Non-pigmented ciliary epithelial cell (primary cell): ENCODE results near the gene PDZK1.
"Not testable (repeated sequence)": the region's sequence is repeated elsewhere in the genome, so short reads cannot be mapped to it uniquely, and the experiment has no call there.

Experiments
- DNase-seq: peaks from one replicate; pipeline ENCODE4 v3.0.0-alpha.2; 2010; ENCODE audit warnings: low read depth

Gene PDZK1

DNA sequence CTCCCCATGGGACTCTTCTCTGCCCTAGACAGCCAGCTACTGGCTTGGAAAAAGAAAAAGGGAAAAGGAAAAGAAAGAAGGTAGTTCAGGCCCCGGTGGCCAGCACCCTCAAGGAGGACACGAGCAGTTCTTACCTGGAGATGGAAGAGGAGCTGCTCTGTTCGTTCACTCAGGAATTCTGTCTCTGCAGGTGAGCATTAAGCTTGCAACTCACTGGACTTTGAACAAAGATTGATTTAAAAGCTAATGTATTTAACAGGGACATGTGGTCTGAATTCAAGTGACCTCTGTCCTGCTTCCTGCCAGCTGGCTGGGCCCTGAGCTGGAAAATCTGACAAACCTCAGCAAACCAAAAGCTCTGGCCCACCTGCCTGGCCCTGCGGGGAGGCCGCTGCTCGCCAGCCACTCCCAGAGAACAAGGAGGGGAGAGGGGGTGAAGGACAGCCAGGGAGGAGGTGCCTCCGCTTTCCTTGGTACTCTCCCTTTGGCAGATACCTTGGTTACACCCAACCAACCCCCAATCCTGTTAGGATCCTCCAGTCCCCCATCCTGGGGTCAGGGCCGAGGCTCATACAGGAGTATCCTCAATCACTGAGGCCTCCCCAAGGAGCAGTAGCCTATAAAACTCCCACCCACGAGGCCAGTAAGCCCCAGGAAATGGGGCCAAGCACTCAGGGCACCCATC is at the start of gene PDZK1:
Gene PDZK1, minus strand, starts transcription at position 186 of the 685 bp plus-strand sequence. CDS start 19,347 bp downstream, outside the sequence.
- DNase-seq = no peak

DNA sequence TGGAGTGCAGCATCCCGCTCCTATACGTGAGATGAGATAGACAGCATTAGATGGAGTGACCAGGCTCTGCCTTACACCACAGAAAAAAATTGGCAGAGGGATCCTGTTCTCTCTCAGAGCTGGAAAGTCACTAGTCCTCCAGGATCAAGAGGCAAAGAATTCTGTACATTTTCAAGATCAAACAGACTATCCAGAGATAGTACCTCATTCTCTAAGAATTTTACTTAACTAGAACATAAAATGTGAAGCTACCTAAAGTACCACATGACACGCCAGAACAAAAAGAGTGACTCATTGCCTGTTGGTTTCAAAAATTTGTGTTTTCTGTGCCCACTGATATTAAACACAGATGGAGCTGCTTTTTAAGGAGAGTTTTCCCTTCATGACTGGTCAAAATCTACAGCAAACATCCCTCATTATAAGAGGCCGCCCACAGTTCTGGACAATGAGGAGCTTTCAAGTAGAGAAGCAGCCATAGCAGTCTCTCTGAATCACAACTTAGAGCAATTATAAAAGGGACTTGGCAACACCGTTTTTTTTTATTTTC is 44.4 kb upstream of the PDZK1 start:
- peak; percentile 78 for DNase-seq

DNA sequence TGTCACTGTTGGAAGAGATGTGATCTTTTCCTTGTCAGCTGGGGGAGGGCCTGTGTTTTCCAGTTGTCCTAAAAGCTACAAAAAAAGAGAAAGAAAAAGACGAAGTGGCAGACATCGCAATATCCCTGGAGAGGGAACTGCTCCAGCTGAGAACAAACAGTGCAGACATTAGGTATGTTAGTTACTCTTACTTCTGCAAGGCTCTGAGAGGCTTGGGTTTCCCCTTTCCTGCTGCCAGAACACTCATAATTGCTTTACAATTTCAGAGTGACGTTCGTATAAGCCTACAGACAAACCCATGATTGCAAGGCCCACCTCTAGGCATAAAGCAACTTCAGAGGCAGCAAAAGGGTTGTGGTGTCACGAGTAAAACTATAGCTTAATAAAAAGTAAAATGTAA is 43.3 kb upstream of the PDZK1 start:
- DNase-seq = peak; percentile 8

DNA sequence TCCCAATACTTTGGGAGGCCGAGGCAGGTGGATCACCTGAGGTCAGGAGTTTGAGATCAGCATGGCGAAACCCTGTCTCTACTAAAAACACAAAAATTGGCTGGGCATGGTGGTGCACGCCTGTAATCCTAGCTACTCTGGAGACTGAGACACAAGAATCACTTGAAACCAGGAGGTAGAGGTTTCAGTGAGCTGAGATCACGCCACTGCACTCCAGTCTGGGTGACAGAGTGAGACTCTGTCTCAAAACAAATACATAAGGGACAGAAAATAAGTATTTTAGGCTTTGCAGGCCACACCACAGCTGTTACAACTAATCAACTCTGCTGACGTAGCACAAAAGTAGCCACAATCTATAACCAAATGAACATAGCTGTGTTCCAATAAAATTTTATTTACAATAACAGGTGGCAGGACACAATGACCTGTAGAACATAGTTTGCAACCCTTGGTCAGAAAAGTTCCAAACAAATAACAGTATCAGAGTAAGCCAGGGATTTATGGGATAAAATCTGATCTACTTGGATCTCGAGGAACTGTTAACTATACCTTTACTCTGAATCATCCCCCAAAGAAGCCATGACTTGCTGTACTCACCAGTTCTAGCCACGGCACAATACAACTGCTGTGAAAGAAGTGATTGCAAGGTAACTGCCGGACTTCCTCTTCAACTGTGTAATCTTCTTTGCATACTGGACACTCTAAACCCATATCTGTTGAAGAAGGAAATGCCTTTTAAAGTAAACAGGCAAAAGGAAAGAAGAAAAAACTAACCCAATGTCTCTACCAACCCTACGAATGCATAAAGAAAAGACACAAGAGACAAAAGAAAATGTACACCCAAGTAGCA is 40.5 kb upstream of the PDZK1 start:
- no peak for DNase-seq

DNA sequence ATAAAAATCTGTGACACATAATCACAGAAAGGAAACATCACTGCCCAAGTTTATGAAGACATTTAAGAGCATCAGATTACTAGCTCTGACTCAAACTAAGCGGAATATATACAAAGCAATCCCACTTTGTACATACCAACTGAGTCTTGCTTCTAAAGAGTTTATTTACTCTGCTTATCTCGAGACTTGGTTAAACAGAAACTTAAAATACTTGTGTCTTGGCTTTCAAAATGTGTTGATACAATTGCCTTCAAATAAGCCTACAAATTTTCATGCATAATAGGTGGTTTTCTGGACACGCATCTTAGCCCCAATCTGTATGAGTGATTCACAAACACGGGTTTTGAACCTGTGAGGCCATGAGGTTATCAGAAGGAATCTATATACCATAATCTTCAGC is 33.1 kb upstream of the PDZK1 start:
- peak; percentile 78 for DNase-seq

DNA sequence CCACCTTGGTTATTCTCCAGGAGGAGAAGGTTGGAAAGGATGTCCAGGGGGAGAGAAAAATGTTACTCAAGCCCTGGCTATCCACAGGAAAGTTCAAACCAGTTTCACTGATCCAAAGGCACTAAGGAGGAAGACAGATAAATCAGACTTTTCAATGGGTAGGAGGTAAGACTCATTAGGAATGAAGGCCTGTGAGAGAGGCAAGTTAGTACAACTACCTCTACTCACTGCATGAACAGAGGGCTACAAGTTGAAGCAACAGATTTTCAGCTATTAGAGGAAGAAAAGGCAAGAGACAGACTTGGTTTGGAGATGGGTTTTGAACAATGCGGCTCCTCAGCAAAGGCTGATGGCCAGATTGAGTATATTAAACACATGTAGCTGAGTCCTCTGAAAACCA is 29.0 kb upstream of the PDZK1 start:
- no peak for DNase-seq

DNA sequence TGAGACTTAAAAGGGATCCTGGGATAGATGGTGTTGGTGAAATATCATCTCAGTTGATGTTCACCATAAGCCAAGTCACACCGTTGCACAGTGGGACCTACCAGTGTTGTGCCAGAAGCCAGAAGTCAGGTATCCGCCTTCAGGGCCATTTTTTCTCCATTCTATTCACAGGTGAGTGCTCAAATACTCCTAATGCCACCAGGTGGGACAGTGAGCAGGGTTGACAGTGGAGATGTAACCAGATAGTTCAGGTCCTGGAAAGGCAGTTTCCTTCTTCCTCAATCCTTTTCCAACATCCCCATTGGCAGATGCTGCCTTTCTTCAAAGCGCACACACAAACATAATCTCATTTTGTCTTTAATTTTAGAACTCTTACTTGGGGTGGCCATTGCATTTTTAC is 23.7 kb upstream of the PDZK1 start:
- DNase-seq = no peak

DNA sequence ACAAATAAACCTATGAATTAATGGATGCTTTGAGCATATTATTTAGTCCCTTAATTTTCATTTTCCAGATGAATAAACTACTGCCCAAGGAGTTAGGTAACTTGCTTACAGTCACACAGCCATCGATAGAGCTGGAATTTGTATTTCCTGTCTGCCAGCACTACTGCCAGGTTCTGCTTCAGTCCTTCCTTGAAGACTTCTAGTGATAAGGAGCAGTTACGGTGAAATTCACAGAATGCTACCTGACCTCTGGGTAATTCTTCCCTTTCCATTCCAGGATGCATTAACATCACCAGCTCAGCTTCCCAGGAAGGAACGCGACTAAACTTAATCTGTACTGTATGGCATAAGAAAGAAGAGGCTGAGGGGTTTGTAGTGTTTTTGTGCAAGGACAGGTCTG is 23.3 kb upstream of the PDZK1 start:
- DNase-seq = no peak

DNA sequence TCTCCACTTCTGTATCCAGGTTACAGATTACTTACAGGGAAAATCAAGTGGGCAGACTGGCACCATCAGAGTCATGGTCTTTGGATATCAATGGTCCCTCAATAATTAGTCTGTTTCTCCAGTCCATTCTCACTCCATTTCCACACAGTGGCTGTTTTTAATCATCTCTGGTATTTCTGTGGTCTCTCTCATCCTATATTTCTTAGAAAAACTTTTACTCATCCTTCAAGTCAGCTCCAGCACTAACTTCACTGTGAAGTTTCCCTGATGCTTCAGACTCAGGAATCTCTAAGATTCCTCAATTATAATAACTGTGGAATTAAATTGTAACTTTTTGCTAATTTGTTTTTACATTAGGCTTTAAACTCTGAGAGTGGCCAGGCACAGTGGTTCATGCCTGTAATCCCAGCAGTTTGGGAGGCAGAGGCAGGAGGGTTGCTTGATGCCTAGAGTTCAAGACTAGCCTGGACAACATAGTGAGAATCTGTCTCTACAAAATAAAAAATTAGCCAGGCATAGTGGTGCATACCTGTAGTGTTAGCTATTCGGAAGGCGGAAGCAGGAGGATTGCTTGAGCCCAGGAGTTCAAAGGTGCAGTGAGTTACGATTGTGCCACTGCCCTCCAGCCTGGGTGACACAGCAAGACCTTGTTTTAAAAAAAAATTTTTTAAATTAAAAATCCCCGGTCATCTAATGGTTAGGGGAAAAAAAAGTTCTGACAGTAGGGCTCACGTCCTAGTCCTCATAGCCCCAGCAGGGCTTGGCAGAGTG is 22.7 kb upstream of the PDZK1 start:
- DNase-seq = no peak

DNA sequence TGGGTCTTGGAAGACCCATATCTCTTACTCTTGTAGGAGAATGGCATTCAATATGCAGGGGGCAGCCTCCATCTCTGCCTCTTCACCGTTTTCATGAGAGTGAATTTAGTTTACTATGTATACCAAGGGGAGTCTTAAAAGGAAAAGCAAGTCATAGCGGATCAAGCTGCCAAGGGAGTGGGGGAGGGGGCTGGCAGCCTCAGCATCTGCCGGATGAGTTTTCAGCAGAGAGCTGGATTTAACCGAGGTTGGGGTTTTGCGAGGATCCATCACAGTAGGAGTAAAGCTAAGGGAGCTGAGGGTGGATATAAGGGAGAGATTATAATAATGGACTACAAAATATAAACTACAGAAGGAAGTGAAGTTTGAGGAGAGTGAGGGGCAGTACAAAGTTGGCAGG is 22.0 kb upstream of the PDZK1 start:
- no peak for DNase-seq

DNA sequence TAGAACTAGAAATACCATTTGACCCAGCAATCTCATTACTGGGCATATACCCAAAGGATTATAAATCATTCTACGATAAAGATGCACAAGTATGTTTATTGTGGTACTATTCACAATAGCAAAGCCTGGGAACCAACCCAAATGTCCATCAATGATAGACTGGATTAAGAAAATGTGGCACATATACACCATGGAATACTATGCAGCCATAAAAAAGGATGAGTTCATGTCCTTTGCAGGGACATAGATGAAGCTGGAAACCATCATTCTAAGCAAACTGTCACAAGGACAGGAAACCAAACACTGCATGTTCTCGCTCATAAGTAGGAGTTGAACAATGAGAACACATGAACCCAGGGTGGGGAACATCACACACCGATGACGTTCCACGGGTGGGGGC is 19.0 kb upstream of the PDZK1 start:
- DNase-seq = not testable (repeated sequence)

DNA sequence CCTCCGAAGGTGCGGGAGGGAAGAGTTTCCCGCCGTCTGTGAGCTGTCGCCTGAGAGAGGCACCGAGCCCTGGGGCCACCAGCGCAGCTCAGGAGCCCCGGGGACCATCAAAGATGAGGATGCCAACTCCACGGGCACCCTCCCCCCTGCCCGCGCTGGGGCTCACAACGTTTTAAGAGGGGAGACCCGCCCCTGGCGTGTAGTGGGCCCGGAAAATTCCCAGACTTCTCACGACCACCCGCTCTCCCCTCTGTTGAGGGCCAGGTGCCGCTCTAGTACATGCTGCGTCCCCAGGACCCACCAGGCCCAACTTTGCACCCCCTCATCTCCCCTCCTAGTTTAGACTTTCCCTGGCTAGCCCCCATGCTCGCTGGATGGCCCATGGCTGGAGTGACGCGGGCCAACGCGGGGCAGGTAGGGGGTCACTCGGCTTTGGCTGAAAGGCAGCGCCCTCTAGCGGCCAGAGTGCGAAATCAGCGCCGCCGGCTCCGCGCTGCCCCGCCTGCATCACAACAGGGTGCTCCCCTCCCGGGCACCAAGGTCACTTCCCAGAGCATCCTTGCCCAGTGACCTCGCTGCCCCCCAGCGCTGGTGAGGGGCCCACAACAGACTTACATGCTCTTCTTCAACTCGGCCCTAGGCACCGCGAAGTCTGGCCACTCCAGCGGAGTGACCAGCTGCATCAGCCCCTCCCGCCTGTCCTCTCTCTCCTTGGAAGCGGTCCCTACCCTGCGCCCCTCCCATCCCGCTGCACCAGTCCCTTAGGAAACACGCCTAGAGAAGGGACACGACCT is 13.9 kb upstream of the PDZK1 start:
- DNase-seq = no peak

DNA sequence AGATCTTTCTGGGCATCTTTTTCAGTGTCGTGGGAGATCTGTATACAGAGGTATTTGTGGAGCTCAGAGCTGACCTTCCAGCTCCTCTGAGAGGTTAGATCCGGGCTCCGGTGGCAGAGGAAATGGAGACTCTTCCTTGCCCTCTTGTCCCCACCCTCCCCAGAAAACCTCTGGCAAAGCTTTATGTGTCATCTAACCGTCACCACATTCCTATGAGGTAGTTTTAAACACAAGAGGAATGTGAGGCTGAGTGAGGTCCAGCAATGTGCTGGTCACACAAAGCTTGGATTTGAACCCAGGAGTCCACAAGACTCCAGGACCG is 13.3 kb upstream of the PDZK1 start:
- peak; percentile 31 for DNase-seq

DNA sequence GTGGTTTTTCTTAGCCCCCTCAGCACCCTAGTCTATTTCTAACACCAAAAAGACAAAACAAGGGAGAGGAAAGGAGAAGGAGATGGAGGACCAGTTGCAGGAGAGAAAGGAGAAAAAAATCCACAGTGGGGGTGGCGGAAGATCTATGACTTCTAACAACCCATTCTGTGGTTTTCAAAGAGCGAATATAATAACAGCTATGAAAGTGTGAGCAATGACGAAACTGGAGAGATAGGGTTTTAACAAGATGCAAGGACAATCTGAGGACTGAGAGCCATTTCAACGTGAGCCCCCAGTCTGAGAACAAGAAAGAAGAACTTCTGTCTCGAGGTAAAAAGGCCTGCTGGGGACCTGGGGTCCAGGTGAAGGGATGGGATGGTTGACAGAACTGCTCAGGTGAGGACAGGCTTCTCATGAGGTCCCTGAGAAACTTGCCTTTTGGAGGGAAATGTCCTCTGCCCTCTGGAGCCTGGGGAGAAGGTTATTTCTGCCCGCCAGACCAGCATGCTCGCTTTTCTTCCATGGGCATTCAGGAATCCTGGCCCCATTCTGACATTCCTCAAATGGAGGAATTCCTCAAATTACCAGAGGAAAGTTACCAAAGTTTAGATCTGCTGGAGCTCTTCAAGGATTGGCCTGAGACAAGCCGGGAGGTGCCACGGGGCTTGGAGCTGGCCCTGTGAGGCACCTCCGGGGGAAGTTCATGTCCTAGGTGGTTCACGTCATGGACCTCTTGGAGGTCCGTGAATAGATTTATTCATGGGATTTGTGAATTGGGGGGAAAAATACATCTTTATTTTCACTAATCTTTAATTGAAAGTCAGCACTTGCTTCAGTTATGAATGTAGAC is 12.3 kb upstream of the PDZK1 start, which contains the start of gene CD160:
Gene CD160, plus strand, starts transcription at position 270 of the 850 bp plus-strand sequence. CDS start 8,829 bp downstream, outside the sequence.
- no peak for DNase-seq

DNA sequence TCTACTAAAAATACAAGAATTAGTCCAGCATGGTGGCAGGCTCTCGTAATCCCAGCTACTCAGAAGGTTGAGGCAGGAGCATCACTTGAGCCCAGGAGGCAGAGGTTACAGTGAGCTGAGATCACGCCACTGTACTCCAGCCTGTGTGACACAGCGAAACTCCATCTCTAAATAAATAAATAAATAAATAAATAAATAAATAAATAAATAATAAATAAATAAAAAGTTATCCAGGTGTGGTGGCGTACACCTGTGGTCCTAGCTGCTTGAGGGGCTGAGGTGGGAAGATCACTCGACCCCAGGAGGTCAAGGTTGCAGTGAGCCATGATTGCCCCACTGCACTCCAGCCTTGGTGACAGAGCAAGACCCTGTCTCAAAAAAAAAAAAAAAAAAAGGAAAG is 11.3 kb upstream of the PDZK1 start:
- DNase-seq = not testable (repeated sequence)

DNA sequence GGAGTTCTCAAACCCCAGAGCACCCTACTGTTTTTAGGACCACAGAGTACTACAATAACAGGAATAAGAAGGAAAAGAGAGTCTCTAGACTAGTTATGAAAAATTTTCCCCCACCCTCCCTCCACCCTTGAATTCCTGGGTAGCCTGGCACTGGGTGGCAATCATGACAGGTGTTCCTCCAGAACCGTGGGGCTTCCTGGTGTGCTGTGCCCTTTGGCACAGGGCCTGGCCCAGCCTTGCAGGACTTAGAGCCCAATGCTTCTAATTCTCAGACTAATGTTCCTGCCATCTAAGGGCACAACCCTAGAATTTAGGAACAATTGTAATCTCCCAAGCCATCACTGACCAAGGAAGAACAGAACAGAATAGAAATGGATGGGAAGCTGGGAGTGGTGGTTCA is 10.7 kb upstream of the PDZK1 start:
- DNase-seq = no peak

DNA sequence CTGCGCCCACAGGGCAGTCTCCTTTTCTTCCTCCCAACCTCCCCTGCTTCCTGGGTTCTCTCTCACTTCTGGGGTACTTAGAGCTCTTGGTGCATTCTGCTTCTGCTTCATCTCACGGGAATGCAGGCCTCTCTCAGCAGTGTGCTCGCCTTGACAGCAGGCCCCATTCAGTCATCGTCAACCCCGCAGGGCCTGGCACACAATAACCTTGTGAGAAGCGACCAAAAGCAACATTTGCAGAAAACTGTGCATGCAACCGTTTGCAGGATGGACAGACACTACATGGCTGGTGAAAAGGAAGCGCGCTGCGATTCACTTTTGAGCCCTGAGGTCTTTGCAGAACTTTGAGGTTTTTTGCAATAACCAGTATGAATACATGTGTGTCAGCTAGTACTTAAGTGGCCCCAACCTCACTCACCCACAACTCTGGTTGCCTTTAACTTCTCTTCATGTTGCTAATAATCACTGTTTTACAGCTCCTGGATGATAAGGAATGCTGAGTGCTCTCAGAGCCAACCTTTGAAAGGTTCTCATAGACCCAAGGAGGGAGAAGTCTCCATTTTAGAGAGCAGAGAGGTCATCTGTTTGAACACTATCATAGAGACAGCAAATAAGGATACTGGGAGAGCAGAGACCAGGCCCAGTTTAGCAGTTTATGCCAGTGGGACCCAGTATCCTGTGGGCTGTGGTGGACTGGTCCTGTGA is 9.6 kb upstream of the PDZK1 start:
- DNase-seq = no peak

DNA sequence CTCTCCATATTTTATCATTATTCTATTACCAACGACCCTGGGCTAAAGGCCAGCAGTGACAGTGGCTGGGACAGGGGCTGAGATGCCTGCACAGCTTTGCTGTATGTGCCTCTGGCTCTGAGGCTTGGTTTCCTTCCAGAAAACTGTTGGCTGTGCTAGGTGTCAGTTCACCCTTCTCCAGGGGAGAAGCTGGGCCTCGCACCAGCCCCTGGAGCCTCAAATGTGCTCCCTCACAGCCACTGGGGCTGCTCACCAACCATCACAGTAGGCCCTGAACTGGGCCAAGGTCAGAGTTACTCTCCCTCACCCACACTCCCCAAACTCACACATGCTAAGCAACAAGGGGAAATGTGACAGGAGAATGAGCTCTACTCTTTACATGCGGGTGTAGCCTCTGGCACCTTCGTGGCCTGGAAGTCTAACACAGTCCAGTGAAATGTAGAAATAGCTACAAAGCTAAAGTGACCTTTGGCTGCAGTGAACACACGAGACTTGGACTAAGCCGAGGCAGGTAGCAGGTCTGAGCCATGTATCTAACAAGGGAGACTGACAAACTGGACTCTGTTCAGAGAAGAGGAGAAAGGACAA is 7.5 kb upstream of the PDZK1 start:
- no peak for DNase-seq

DNA sequence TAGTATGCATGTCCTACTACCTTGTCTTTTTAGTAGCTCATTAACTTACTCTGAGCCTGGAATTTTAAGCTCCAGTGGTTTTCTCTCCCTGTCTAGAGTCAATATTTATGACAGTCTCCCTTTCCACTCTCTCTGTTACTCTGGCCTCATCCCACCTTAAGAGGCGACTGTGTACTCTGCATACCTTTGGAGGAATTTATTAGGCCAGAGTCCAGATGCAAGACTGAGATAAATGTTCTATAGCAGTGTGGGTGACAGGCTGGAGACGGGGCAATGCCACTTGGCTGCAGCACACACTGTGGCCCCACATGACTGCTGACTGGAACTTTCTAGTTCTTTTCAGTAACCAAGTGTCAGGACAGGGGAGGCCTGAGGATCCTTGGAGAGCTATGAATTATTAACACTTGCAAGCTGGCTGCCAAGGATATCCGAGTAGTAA is 4.1 kb upstream of the PDZK1 start:
- DNase-seq = no peak
